Thyroid gland (tissue), 4 donors: ENCODE measurements around the gene GPR158.

Experiments used
- POLR2A ChIP-seq, 2 donors: fragments of 450-650 bp; IDR thresholded peaks; one replicate each; pipeline ENCODE4 v1.6.1; 2017; ENCODE audit warnings: antibody characterized with exemption in 2 of 2, mild to moderate bottlenecking in 2 of 2, moderate library complexity in 1 of 2
- TF ChIP-seq, protein P1 (sequence below), 6 experiments: fragments of 200-600 bp in 3 of 6; fragments of 450-650 bp in 3 of 6; sonication (generic) in 3 of 6; IDR thresholded peaks; one replicate each; pipeline ENCODE4 v1.5.1; 2016 to 2019; ENCODE audit warnings: antibody characterized with exemption in 6 of 6, mild to moderate bottlenecking in 2 of 6, inconsistent platforms in 1 of 6, moderate library complexity in 1 of 6

DNA sequence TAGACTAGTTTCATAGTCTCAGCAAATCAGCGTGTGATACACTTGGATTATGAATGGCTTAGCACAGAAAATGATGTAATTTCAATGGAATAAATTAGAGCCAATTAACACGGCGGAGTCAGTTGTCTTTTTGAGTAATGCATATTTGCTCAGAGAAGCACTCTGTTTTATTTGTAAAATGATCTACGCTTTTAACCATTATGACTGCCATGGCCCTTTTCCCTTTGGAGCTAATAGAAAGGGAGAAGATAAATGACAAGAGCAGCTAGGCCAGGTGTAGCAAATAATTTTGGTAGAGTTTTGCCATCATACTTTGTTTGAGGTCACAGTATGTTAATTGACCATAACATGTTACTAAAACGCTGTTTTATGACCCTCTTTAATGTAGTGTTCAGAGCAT, 86.8 kb downstream of the GPR158 start:
- no peak for TF ChIP-seq POLR2A (IDR thresholded peaks at IDR 0.05)
- TF ChIP-seq, protein P1, sequence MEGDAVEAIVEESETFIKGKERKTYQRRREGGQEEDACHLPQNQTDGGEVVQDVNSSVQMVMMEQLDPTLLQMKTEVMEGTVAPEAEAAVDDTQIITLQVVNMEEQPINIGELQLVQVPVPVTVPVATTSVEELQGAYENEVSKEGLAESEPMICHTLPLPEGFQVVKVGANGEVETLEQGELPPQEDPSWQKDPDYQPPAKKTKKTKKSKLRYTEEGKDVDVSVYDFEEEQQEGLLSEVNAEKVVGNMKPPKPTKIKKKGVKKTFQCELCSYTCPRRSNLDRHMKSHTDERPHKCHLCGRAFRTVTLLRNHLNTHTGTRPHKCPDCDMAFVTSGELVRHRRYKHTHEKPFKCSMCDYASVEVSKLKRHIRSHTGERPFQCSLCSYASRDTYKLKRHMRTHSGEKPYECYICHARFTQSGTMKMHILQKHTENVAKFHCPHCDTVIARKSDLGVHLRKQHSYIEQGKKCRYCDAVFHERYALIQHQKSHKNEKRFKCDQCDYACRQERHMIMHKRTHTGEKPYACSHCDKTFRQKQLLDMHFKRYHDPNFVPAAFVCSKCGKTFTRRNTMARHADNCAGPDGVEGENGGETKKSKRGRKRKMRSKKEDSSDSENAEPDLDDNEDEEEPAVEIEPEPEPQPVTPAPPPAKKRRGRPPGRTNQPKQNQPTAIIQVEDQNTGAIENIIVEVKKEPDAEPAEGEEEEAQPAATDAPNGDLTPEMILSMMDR (IDR thresholded peaks at IDR 0.05) = no peak
